ENCODE results near the gene ESRP2.

DNA sequence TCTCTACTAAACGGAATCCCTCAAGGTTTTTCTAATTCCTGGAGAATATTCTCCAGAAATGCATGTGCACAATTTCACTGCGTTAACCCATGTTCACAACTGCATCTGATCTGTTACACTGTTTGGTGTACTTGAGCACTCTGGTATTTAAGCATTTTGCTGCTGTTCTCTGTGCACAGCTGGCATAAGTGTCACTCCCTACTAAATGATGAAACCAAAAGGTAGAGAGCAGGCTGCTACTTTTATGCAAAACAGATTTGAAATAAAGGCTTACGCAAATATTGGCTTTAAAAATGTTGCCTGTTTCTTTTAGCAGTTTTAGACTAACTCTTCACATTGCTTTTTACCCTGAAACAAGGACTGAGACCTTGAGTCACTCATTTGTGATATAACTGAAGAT is 41.7 kb downstream of the ESRP2 start:
- TF ChIP-seq POLR2A (IDR thresholded peaks at IDR 0.05) (no peak), EP300 (IDR thresholded peaks at IDR 0.05) (no peak)
- TF ChIP-seq, protein P1, sequence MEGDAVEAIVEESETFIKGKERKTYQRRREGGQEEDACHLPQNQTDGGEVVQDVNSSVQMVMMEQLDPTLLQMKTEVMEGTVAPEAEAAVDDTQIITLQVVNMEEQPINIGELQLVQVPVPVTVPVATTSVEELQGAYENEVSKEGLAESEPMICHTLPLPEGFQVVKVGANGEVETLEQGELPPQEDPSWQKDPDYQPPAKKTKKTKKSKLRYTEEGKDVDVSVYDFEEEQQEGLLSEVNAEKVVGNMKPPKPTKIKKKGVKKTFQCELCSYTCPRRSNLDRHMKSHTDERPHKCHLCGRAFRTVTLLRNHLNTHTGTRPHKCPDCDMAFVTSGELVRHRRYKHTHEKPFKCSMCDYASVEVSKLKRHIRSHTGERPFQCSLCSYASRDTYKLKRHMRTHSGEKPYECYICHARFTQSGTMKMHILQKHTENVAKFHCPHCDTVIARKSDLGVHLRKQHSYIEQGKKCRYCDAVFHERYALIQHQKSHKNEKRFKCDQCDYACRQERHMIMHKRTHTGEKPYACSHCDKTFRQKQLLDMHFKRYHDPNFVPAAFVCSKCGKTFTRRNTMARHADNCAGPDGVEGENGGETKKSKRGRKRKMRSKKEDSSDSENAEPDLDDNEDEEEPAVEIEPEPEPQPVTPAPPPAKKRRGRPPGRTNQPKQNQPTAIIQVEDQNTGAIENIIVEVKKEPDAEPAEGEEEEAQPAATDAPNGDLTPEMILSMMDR (IDR thresholded peaks at IDR 0.05): no peak

Data from tibial nerve (tissue), 4 donors.